GM23248 (cell line): ENCODE data around the gene PHACTR2.

Source experiments
- EZH2 ChIP-seq: fragments of 200-600 bp; sonication (generic); IDR thresholded peaks from 2 replicates; pipeline ENCODE4 v1.6.1; 2018; ENCODE audit warnings: antibody characterized with exemption, mild to moderate bottlenecking; ENCODE audit not compliant: insufficient read depth, poor library complexity, severe bottlenecking
- EZH2phosphoT487 ChIP-seq: fragments of 200-600 bp; sonication (generic); IDR thresholded peaks from 2 replicates; pipeline ENCODE4 v1.6.1; 2018; ENCODE audit warnings: antibody characterized with exemption, moderate library complexity, mild to moderate bottlenecking, low read depth; ENCODE audit not compliant: insufficient read depth

- no peak for TF ChIP-seq EZH2phosphoT487
- no peak for TF ChIP-seq EZH2
Observed at GRCh38 chr6:143675382-143675900, 2.3 kb upstream of the PHACTR2 start.
